ENCODE measurements around the gene DCLK1. TPM values are rescaled to one million over a fixed set of nuclear protein-coding genes. Genes with fewer than 3 reads are reported as not detected.

The DCLK1 gene
- total and polyA plus RNA-seq, 10 of the 15 experiments (the other 5 are each of a cell fraction or from before 2014, with no cell fraction given), result not detected

DNA sequence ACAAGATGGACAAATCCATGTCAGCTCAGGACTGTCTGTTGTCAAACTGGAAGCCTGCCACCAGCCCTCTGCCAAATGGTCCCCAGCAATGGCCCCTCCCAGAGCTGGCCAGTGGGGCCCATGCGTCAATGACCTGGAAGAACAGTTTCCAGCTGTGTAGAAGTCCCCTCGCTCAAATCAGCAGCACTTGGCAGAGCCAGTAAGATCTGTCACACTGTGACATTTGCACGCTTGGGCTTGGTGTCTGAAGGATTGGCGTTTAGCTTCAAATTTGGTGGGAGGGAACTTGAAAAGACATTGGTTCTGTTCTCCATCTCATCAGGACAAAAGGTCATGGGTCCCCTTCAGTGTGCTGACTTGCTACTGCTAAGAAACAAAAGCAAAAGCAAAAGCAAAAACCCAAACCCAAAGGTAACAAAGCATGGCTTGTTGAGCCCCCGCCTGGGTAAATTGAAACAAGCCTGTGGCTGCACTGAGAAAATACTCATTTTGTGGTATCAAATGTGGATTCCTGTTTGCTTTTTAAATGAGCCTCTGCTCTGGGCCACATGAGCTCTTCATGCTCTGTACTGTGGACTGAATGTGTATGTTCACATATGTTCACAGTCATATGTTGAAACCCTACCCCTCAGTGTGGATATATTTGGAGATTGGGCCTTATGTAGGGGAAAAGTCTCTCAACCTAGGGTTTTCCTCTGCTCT is 401.1 kb downstream of the DCLK1 start (continued):
- no peak for TF ChIP-seq SMAD1 (IDR thresholded peaks at IDR 0.05; ENCODE audit: low read depth, partially characterized antibody)
- TF ChIP-seq IKZF2 (IDR thresholded peaks at IDR 0.05), result peak; percentile 15 to 16; a peak in 2 of 4 replicates
- TF ChIP-seq NFYB (IDR thresholded peaks at IDR 0.05; ENCODE audit: insufficient read depth, low read depth, low read length), result no peak
- no peak for TF ChIP-seq RAD21 (IDR thresholded peaks at IDR 0.05; ENCODE audit: insufficient read depth, low read depth, low read length)
- TF ChIP-seq SUPT20H (IDR thresholded peaks at IDR 0.05; ENCODE audit: borderline replicate concordance, control insufficient read depth, low read depth, low read length), result no peak
- no peak for TF ChIP-seq FOXK2 (IDR thresholded peaks at IDR 0.05)
- no peak for TF ChIP-seq RBBP5 (conservative IDR thresholded peaks at IDR 0.05)
- TF ChIP-seq, protein P1, sequence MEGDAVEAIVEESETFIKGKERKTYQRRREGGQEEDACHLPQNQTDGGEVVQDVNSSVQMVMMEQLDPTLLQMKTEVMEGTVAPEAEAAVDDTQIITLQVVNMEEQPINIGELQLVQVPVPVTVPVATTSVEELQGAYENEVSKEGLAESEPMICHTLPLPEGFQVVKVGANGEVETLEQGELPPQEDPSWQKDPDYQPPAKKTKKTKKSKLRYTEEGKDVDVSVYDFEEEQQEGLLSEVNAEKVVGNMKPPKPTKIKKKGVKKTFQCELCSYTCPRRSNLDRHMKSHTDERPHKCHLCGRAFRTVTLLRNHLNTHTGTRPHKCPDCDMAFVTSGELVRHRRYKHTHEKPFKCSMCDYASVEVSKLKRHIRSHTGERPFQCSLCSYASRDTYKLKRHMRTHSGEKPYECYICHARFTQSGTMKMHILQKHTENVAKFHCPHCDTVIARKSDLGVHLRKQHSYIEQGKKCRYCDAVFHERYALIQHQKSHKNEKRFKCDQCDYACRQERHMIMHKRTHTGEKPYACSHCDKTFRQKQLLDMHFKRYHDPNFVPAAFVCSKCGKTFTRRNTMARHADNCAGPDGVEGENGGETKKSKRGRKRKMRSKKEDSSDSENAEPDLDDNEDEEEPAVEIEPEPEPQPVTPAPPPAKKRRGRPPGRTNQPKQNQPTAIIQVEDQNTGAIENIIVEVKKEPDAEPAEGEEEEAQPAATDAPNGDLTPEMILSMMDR (IDR thresholded peaks at IDR 0.05 in 2 of 3, conservative IDR thresholded peaks at IDR 0.05 in 1 of 3; ENCODE audit: control insufficient read depth in 2 of 3, extremely low read depth in 1 of 3, insufficient read depth in 1 of 3, low read depth in 3 of 3, low read length in 3 of 3), result no peak
- TF ChIP-seq, protein P2, sequence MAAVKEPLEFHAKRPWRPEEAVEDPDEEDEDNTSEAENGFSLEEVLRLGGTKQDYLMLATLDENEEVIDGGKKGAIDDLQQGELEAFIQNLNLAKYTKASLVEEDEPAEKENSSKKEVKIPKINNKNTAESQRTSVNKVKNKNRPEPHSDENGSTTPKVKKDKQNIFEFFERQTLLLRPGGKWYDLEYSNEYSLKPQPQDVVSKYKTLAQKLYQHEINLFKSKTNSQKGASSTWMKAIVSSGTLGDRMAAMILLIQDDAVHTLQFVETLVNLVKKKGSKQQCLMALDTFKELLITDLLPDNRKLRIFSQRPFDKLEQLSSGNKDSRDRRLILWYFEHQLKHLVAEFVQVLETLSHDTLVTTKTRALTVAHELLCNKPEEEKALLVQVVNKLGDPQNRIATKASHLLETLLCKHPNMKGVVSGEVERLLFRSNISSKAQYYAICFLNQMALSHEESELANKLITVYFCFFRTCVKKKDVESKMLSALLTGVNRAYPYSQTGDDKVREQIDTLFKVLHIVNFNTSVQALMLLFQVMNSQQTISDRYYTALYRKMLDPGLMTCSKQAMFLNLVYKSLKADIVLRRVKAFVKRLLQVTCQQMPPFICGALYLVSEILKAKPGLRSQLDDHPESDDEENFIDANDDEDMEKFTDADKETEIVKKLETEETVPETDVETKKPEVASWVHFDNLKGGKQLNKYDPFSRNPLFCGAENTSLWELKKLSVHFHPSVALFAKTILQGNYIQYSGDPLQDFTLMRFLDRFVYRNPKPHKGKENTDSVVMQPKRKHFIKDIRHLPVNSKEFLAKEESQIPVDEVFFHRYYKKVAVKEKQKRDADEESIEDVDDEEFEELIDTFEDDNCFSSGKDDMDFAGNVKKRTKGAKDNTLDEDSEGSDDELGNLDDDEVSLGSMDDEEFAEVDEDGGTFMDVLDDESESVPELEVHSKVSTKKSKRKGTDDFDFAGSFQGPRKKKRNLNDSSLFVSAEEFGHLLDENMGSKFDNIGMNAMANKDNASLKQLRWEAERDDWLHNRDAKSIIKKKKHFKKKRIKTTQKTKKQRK (IDR thresholded peaks at IDR 0.05; ENCODE audit: low read depth, low read length), result no peak
- TF ChIP-seq, protein P3, sequence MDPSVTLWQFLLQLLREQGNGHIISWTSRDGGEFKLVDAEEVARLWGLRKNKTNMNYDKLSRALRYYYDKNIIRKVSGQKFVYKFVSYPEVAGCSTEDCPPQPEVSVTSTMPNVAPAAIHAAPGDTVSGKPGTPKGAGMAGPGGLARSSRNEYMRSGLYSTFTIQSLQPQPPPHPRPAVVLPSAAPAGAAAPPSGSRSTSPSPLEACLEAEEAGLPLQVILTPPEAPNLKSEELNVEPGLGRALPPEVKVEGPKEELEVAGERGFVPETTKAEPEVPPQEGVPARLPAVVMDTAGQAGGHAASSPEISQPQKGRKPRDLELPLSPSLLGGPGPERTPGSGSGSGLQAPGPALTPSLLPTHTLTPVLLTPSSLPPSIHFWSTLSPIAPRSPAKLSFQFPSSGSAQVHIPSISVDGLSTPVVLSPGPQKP (IDR thresholded peaks at IDR 0.05; ENCODE audit: low read depth, low read length), result no peak
- TF ChIP-seq KDM1A (IDR thresholded peaks at IDR 0.05; ENCODE audit: borderline replicate concordance), result no peak
- TF ChIP-seq, protein P4, sequence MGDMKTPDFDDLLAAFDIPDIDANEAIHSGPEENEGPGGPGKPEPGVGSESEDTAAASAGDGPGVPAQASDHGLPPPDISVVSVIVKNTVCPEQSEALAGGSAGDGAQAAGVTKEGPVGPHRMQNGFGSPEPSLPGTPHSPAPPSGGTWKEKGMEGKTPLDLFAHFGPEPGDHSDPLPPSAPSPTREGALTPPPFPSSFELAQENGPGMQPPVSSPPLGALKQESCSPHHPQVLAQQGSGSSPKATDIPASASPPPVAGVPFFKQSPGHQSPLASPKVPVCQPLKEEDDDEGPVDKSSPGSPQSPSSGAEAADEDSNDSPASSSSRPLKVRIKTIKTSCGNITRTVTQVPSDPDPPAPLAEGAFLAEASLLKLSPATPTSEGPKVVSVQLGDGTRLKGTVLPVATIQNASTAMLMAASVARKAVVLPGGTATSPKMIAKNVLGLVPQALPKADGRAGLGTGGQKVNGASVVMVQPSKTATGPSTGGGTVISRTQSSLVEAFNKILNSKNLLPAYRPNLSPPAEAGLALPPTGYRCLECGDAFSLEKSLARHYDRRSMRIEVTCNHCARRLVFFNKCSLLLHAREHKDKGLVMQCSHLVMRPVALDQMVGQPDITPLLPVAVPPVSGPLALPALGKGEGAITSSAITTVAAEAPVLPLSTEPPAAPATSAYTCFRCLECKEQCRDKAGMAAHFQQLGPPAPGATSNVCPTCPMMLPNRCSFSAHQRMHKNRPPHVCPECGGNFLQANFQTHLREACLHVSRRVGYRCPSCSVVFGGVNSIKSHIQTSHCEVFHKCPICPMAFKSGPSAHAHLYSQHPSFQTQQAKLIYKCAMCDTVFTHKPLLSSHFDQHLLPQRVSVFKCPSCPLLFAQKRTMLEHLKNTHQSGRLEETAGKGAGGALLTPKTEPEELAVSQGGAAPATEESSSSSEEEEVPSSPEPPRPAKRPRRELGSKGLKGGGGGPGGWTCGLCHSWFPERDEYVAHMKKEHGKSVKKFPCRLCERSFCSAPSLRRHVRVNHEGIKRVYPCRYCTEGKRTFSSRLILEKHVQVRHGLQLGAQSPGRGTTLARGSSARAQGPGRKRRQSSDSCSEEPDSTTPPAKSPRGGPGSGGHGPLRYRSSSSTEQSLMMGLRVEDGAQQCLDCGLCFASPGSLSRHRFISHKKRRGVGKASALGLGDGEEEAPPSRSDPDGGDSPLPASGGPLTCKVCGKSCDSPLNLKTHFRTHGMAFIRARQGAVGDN (IDR thresholded peaks at IDR 0.05), result peak; percentile 79; the same call in 1 of the 2 replicates
- TF ChIP-seq, protein P5, sequence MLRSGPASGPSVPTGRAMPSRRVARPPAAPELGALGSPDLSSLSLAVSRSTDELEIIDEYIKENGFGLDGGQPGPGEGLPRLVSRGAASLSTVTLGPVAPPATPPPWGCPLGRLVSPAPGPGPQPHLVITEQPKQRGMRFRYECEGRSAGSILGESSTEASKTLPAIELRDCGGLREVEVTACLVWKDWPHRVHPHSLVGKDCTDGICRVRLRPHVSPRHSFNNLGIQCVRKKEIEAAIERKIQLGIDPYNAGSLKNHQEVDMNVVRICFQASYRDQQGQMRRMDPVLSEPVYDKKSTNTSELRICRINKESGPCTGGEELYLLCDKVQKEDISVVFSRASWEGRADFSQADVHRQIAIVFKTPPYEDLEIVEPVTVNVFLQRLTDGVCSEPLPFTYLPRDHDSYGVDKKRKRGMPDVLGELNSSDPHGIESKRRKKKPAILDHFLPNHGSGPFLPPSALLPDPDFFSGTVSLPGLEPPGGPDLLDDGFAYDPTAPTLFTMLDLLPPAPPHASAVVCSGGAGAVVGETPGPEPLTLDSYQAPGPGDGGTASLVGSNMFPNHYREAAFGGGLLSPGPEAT (IDR thresholded peaks at IDR 0.05; ENCODE audit: low read depth), result peak; percentile 71; the same call in 1 of the 2 replicates
- no peak for TF ChIP-seq ZBED1 (IDR thresholded peaks at IDR 0.05; ENCODE audit: borderline replicate concordance)
